GM12864 (cell line): ENCODE results near the gene OLFML2A.

Experiments
- DNase-seq: peaks from one replicate; pipeline ENCODE4 v3.0.0-alpha.2; 2011; ENCODE audit warnings: low read depth
- H3K4me3 ChIP-seq: 2 replicates; pipeline ENCODE4 v1.5.1; 2011; ENCODE audit warnings: mild to moderate bottlenecking, low read depth, low read length, control low read depth
- TF ChIP-seq, protein P1 (sequence below): IDR thresholded peaks from 2 replicates; pipeline ENCODE4 v1.5.1; 2011; ENCODE audit warnings: low read depth, mild to moderate bottlenecking, moderate library complexity, low read length, control low read depth, inconsistent platforms; ENCODE audit errors: missing control alignments

The OLFML2A gene

DNA sequence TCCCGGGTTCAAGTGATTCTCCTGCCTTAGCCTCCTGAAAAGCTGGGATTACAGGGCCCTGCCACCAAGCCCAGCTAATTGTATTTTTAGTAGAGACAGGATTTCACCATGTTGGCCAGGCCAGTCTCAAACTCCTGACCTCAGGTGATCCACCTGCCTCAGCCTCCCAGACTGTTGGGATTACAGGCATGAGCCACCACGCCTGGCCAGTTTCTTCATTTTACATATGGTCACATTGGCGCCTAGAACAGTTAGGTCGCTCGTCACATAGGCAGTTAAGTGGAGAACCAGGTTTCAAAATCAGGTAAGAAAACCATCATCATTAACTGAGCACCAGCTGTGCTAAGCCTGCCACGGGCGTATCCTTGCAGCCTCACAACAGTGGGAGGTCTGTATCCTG, 36.1 kb downstream of the OLFML2A start:
- TF ChIP-seq, protein P1, sequence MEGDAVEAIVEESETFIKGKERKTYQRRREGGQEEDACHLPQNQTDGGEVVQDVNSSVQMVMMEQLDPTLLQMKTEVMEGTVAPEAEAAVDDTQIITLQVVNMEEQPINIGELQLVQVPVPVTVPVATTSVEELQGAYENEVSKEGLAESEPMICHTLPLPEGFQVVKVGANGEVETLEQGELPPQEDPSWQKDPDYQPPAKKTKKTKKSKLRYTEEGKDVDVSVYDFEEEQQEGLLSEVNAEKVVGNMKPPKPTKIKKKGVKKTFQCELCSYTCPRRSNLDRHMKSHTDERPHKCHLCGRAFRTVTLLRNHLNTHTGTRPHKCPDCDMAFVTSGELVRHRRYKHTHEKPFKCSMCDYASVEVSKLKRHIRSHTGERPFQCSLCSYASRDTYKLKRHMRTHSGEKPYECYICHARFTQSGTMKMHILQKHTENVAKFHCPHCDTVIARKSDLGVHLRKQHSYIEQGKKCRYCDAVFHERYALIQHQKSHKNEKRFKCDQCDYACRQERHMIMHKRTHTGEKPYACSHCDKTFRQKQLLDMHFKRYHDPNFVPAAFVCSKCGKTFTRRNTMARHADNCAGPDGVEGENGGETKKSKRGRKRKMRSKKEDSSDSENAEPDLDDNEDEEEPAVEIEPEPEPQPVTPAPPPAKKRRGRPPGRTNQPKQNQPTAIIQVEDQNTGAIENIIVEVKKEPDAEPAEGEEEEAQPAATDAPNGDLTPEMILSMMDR = no peak
- H3K4me3 ChIP-seq = no peak overlapping the region
- no peak for DNase-seq

DNA sequence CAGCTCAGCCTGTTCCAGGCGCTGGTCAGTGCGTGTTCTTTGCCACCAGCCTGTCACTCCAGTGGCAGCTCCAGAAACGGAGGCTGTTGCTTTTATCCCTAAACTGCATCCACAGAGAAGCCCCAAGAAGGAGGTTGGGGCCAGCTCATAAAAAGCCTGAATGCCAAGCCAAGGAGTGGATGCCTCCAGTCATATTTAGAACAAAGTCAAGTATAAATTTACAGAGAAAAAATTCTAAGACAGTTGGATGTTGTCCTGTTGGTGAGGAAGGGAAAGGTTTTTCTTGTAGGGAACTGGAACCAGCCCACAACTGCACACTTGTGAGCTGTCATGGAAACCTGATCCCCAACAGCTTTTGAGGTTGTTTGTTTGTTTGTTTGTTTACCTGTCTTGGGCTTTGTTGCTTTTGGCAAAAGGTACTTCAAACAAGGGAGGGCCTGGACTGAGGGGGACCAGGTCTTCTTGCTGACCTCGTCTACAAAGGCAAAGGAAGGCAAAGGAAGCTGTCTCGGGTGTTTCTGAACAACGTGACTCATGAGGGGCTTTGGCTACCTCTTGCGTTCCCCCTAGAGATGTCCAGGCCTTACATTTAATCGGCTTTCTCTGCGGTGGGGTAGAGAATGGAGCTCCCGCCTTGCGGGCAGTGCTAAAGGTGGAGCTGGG, 36.7 kb downstream of the OLFML2A start:
- TF ChIP-seq, protein P1 = no peak
- no peak overlapping the region for H3K4me3 ChIP-seq
- DNase-seq = no peak

DNA sequence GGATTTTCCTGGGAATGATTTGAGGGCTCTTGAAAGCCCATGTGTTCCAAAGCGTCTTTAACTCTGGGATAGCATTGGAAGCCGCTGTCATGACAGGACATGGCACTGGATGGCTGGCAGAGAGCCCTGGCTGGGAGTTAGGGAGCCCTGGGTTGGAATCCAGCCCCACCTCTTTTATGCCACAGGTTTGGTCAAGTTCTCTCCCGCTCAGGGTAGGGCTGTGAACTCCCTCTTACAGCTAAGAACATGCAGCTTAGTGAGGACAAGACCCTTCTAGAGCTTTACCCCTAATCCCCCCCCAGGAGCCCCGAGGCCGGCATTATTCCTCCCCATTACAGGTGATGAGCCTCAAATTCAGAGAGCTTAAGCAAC, 37.2 kb downstream of the OLFML2A start:
- DNase-seq = no peak
- TF ChIP-seq, protein P1 = no peak
- no peak overlapping the region for H3K4me3 ChIP-seq

DNA sequence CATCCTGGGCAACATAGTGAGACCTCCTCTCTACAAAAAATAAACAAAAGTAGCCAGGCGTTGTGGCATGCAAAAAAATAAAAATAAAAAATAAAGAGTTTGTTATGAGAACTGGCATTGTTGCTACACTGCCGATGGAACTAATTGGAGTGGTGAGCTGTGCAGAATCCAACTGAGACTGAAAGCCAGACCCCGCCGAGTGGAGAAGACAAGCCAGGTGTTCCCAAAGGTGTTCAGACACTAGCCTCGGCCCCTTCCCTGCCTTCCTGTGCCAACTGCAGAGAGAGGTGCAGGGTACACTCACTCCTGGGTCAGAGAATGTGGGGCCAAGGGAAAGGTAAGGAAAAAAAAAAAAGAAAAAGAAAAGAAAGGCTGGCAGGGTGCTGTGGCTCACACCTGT, 38.7 kb downstream of the OLFML2A start:
- no peak for DNase-seq
- no peak overlapping the region for H3K4me3 ChIP-seq
- TF ChIP-seq, protein P1 = no peak

DNA sequence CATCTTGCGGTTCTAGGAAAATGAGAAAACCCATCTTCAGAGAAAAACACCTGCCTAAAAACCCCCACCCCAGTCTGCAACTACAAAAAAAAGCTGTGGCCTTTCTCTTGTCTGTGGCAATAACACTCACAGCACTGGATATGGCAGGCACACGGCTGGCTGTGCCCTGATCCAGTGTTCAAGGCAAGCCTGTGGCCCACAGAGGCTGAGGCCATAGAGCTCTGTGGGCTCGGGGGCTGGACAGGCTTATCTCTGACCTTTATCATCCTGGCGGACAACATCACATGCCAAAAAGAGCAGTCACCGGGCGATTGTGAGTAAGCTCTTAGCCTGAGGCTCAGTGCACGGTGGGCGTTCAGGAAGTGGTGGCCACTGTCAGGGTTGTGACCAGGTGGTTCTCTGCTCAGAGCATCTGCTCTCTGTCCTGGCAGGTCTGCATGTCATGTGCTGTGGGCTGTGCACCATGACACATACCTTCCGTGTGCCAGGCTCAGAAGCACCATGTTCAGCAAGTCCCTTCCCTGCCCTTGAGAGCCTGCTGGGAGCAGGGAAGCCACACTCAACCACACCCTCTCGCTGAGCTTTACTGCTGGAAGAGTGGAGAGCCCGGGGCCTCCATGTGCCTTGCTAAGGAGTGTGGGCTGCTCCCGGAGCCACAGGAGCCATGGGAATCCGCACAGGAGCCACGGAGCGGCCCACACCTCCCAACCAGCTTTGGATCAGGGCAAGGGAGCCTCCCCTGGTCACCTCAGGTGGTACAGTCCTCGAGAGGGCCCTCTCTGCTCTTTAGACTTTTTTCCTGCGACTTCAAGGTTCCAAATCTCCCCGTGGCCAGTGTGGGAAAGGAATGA, 41.7 kb downstream of the OLFML2A start:
- no peak overlapping the region for H3K4me3 ChIP-seq
- DNase-seq = no peak
- TF ChIP-seq, protein P1 = no peak

DNA sequence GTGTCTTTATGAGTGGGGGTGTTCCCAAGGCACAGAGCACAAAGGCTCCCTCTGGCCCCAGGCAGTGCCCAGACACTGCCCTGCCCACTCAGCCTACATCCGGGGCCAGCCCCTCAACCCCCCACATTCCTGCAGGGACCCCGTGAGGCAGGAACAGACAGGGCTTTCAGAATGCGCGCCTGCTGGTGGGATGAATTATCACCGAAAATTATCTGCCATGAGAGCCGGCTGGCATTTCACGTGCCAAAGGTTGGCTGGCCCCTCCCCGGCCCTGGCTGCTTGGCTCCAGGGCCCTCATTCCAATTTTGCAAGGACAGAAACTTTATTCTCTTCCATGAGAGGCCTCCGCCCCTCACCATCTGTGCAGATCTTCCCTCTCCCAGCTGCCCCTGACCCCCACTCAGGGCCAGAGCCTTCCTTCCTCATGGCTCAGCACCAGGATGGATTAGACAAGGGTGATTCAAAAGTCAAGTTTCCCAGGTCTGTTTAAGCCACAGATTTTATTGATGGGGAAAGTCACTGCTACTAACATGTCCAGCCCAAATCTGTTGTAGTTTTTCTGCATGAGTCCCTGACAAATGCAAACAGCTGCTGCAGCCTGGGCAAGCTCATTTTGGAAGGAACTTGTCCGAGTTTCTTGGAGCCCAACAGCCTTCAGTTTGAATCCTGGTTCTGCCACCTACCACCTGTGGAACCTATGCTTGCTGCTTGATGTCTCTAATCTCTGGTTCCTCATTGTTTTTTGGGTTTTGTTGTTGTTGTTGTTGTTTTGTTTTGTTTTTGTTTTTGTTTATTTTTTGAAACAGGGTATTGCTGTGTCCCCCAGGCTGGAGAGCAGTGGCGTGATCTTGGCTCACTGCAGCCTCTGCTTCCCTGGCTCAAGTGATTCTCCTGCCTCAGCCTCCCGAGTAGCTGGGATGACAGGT, 44.0 kb downstream of the OLFML2A start:
- no peak for DNase-seq
- TF ChIP-seq, protein P1 = no peak

More for the DNA sequence above, 44.0 kb downstream of the OLFML2A start:
- no peak overlapping the region for H3K4me3 ChIP-seq
